Gastroesophageal sphincter (tissue), 4 donors: ENCODE results near the gene CENPE. TPM values are rescaled to one million over a fixed set of nuclear protein-coding genes. Genes with fewer than 3 reads are reported as not detected.

Experiments used
- ATAC-seq: fragments of 150-250 bp; one replicate; pipeline ENCODE4 v1.9.1; 2016; ENCODE audit warnings: mild to moderate bottlenecking, moderate library complexity
- H3K27ac ChIP-seq, 4 donors: fragments of 200-600 bp; sonication (generic) in 3 of 4; 1 replicate in 3 of 4; 2 replicates in 1 of 4; pipeline ENCODE4 v1.5.1; 2016 to 2019
- H3K27me3 ChIP-seq: fragments of 200-600 bp; sonication (generic); one replicate; pipeline ENCODE4 v1.5.1; 2019
- H3K36me3 ChIP-seq, 2 donors: fragments of 200-600 bp; sonication (generic); one replicate each; pipeline ENCODE4 v1.5.1; 2019; ENCODE audit warnings: control low read depth in 1 of 2
- H3K4me1 ChIP-seq, 3 donors: fragments of 200-600 bp; sonication (generic); 1 replicate in 2 of 3; 2 replicates in 1 of 3; pipeline ENCODE4 v1.5.1; 2016 to 2019; ENCODE audit warnings: control low read depth in 2 of 3
- H3K4me3 ChIP-seq, 2 donors: fragments of 200-600 bp; sonication (generic); one replicate each; pipeline ENCODE4 v1.5.1; 2019; ENCODE audit warnings: mild to moderate bottlenecking in 1 of 2, moderate library complexity in 1 of 2
- H3K9me3 ChIP-seq, 3 donors: fragments of 200-600 bp; sonication (generic); one replicate each; pipeline ENCODE4 v1.5.1; 2017 to 2019; ENCODE audit warnings: control low read depth in 2 of 3
- EP300 ChIP-seq: sonication (generic); formaldehyde crosslinking; IDR thresholded peaks from one replicate; pipeline ENCODE4 v1.6.1; 2017; ENCODE audit warnings: antibody characterized with exemption, mild to moderate bottlenecking
- POLR2A ChIP-seq, 2 donors: fragments of 450-650 bp; IDR thresholded peaks; one replicate each; pipeline ENCODE4 v1.6.1; 2017; ENCODE audit warnings: antibody characterized with exemption in 2 of 2, mild to moderate bottlenecking in 2 of 2, moderate library complexity in 1 of 2
- POLR2AphosphoS5 ChIP-seq: sonication (generic); formaldehyde crosslinking; IDR thresholded peaks from one replicate; pipeline ENCODE4 v1.6.1; 2017; ENCODE audit warnings: antibody characterized with exemption
- WGBS, 2 donors: methylation state at CpG; one replicate each; pipeline ENCODE4 v1.1.5; 2018; ENCODE audit warnings: low coverage in 1 of 2; 5-methylcytosine and 5-hydroxymethylcytosine counted together
- total RNA-seq, 4 donors: library from RNA; depleted of rRNA; stranded (reverse); fragments of >200 nt; gene quantifications; one replicate each; pipeline ENCODE4 v1.1.0, GENCODE V29; 2016
- TF ChIP-seq, protein P1 (sequence below), 4 experiments: fragments of 200-600 bp in 2 of 4; fragments of 450-650 bp in 2 of 4; sonication (generic) in 1 of 4; IDR thresholded peaks; one replicate each; pipeline ENCODE4 v1.5.1; 2017 to 2019; ENCODE audit warnings: antibody characterized with exemption in 4 of 4, mild to moderate bottlenecking in 2 of 4, moderate library complexity in 2 of 4

Gene CENPE
- total RNA-seq, 4 donors from 2014 or later = 0.81 to 1.8 (median 1.1) TPM

DNA sequence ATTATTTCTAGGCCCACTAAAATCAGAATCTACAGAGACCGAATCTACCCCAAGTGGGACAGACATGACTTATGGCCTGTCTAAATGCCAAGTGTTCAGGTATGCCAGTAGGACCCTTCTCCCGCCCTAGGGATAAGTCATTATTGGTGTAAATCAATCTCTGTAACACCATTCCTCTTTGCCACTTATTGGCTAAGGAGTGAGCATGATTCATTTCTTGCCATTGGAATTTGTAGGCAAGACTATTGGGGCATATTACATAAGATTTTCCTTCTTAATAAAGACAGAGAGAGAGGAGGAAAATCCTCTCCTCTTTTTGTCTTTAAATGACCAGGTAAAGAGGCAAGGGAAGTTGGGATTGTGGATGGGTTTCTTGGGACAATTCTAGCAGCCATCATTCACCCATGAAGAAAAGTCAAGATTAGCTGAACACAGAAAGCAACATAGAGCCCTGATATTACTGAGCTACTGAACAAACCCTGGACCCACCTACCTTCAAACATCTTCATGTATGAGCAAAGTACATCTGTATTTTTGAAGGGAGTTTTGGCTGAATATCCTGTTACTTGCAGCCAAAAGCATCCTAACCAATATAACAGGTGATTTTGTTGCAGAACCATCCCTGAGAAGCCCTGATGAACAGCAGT is 124.2 kb downstream of the CENPE start:
- peaks cover 3 to 35% (median 5%) of the 10 kb centered on the region in 3 donors for H3K4me1 ChIP-seq
- H3K27me3 ChIP-seq = no peaks in the 10 kb centered on the region
- 95 to 97% methylated on average over 2 of the region's 2 CpGs for WGBS, 2 donors
- TF ChIP-seq POLR2A (IDR thresholded peaks at IDR 0.05) (no peak), EP300 (no peak), POLR2AphosphoS5 (no peak)
- TF ChIP-seq, protein P1, sequence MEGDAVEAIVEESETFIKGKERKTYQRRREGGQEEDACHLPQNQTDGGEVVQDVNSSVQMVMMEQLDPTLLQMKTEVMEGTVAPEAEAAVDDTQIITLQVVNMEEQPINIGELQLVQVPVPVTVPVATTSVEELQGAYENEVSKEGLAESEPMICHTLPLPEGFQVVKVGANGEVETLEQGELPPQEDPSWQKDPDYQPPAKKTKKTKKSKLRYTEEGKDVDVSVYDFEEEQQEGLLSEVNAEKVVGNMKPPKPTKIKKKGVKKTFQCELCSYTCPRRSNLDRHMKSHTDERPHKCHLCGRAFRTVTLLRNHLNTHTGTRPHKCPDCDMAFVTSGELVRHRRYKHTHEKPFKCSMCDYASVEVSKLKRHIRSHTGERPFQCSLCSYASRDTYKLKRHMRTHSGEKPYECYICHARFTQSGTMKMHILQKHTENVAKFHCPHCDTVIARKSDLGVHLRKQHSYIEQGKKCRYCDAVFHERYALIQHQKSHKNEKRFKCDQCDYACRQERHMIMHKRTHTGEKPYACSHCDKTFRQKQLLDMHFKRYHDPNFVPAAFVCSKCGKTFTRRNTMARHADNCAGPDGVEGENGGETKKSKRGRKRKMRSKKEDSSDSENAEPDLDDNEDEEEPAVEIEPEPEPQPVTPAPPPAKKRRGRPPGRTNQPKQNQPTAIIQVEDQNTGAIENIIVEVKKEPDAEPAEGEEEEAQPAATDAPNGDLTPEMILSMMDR (IDR thresholded peaks at IDR 0.05) = no peak
- no peak overlapping the region for H3K4me3 ChIP-seq
- no peak overlapping the region for H3K27ac ChIP-seq
- H3K9me3 ChIP-seq = no peaks in the 10 kb centered on the region
- no peak for ATAC-seq
- H3K36me3 ChIP-seq = peaks cover 0 to under 1% of the 10 kb centered on the region in 2 donors

DNA sequence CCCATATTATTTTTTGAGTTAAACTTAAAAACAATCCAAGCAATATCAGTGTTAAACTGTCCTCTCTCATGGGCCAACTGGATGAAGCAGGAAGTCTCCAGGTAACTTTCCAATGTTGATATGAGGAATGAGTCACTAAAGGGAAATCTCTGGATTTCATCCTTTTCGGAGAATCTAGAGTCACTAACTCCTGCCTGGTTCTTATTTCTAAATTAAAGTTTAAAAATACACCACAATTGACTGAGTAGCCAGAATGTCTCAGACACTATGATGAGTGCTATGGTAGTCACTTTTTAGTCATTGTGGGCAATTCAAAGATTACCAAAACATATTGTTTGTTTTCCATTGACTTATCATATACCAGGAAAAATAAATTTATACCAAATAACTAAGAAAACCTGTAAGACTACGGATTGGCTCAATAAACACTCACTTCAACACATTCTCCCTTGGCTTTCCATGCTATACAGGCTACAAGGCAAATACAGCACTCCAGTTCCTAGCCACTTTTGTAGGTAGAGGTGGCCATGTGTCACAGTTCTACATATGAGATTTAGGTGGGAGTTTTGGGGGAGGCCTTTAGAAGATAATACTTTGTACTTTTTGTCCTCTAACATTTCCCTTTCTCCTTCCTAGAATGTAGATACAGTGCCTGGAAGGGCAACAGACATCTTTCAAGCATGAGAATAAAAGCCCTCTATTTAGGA is 130.1 kb downstream of the CENPE start:
- Histone ChIP-seq H3K9me3 (no peaks in the 10 kb centered on the region), H3K4me1 (no peaks in the 10 kb centered on the region), H3K27me3 (no peaks in the 10 kb centered on the region), H3K36me3 (peaks cover 0 to 14% of the 10 kb centered on the region in 2 donors), H3K4me3 (no peak overlapping the region), H3K27ac (no peak overlapping the region)
- WGBS, 2 donors = 72 to 100% methylated on average over 2 of the region's 2 CpGs
- ATAC-seq = no peak
- TF ChIP-seq POLR2AphosphoS5 (no peak), EP300 (no peak), POLR2A (IDR thresholded peaks at IDR 0.05) (no peak)
- TF ChIP-seq, protein P1 (IDR thresholded peaks at IDR 0.05) = no peak

DNA sequence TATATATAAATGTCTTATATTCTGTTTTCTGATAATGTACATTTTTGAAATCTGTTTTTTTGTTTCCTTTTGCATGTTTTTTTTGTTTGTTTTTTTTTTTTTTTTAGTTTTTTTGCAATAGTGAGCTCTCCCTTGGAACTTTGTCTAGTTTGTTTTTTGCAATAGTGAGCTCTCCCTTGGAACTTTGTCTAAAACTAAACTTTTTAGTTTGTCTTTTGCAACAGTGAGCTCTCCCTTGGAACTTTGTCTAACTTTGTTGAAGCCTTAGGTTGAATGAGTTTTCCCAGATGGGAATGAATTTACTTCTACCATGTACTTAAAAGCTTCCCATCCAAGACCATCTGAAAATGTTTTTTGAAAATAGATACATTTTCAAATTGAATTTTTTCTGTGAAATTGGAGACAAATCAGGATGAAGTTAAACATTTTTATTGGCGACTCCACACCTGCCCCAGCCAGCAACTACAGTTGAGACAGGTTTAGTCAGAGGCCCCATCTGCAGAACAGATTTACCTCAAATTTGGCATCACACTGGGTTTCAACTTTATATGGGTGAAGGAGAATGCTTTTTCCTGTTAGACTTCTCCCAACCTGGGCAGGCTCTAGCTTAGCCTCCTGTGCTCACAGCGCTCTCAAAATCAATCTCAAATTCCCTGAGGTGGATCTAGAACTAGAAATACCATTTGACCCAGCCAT is 137.5 kb downstream of the CENPE start:
- TF ChIP-seq POLR2A (IDR thresholded peaks at IDR 0.05) = no peak
- TF ChIP-seq, protein P1 (IDR thresholded peaks at IDR 0.05) = no peak
- no peak for TF ChIP-seq POLR2AphosphoS5
- no peak overlapping the region for H3K27ac ChIP-seq
- H3K4me1 ChIP-seq = no peaks in the 10 kb centered on the region
- no peak for ATAC-seq
- H3K27me3 ChIP-seq = no peaks in the 10 kb centered on the region
- H3K36me3 ChIP-seq = peaks cover 0 to 4% of the 10 kb centered on the region in 2 donors
- no peaks in the 10 kb centered on the region for H3K9me3 ChIP-seq
- no peak overlapping the region for H3K4me3 ChIP-seq
- whole genome bisulfite sequencing, 2 donors = 92 to 100% methylated on average over 1 to 2 of the region's 2 CpGs

Other genes starting within 250 kb of the CENPE start
- 1 to 10 TPM in 2 of 4 donors, under 1 TPM in 2; 0.25 to 2.8 (median 0.94) TPM for gene SLC9B1, start 178.6 kb downstream of the CENPE start, total RNA-seq
- gene SLC9B2, start 121.6 kb downstream of the CENPE start, total RNA-seq = 10 to 100 TPM; 14.3 to 24.9 (median 20.2) TPM
- gene BDH2, start 98.5 kb downstream of the CENPE start, total RNA-seq = 100 to 1,000 TPM in 1 of 4 donors, 10 to 100 TPM in 3; 26.9 to 109 (median 55.2) TPM